Measurements from ENCODE around the gene LYSET. TPM values are rescaled to one million over a fixed set of nuclear protein-coding genes. Genes with fewer than 3 reads are reported as not detected.

LYSET gene
- total RNA-seq, 4 donors from 2014 or later, result 6.8 to 15.6 (median 11.6) TPM

GRCh38 chr14:93142854-93143652 lies 42.1 kb upstream of the LYSET start:
- 82% methylated on average over 13 of the region's 13 CpGs for WGBS

DNA sequence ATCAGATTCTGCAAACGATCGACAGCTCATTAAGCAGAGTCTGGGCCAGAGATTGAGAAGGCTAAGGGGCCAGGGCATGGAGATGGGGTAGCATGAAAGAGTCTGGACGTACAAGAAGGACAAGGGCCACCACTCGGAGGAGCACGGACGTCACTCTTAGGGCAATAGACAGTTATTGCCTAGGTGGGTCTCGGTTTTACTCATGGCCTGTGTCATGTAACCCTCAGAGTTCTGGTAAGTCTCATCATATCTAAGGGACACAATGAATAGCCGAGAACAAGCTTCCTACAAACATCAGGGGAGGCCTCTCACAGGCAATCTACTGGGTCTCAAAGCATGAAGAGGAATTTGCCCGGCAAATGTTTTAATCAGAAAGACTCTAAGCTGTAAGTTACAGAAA lies 39.0 kb upstream of the LYSET start:
- intact Hi-C loops (cut with DNase I), result no loop called here
- H3K27me3 ChIP-seq, result no peaks in the 10 kb centered on the region
- WGBS, result 88% methylated on average over 9 of the region's 9 CpGs
- no peak for TF ChIP-seq POLR2A (IDR thresholded peaks at IDR 0.05; ENCODE audit: low read depth)
- TF ChIP-seq EP300 (IDR thresholded peaks at IDR 0.05), result no peak
- TF ChIP-seq, protein P1, sequence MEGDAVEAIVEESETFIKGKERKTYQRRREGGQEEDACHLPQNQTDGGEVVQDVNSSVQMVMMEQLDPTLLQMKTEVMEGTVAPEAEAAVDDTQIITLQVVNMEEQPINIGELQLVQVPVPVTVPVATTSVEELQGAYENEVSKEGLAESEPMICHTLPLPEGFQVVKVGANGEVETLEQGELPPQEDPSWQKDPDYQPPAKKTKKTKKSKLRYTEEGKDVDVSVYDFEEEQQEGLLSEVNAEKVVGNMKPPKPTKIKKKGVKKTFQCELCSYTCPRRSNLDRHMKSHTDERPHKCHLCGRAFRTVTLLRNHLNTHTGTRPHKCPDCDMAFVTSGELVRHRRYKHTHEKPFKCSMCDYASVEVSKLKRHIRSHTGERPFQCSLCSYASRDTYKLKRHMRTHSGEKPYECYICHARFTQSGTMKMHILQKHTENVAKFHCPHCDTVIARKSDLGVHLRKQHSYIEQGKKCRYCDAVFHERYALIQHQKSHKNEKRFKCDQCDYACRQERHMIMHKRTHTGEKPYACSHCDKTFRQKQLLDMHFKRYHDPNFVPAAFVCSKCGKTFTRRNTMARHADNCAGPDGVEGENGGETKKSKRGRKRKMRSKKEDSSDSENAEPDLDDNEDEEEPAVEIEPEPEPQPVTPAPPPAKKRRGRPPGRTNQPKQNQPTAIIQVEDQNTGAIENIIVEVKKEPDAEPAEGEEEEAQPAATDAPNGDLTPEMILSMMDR (IDR thresholded peaks at IDR 0.05), result no peak
- TF ChIP-seq POLR2AphosphoS5 (IDR thresholded peaks at IDR 0.05), result no peak
- H3K27ac ChIP-seq (replicated peaks in 1 of 4), result no peak overlapping the region
- H3K4me1 ChIP-seq, result no peaks in the 10 kb centered on the region
- no peak for DNase-seq (ENCODE audit: extremely low spot score)
- no peak overlapping the region for H3K4me3 ChIP-seq
- no peaks in the 10 kb centered on the region for H3K36me3 ChIP-seq
- no peaks in the 10 kb centered on the region for H3K9me3 ChIP-seq

More at GRCh38 chr14:93142854-93143652, 42.1 kb upstream of the LYSET start:
- DNase-seq (ENCODE audit: extremely low spot score), result no peak
- H3K4me3 ChIP-seq, result no peak overlapping the region
- H3K27me3 ChIP-seq, result no peaks in the 10 kb centered on the region
- H3K4me1 ChIP-seq, result peaks cover 3 to 7% (median 3%) of the 10 kb centered on the region in 4 donors
- H3K9me3 ChIP-seq, result no peaks in the 10 kb centered on the region
- no peak overlapping the region for H3K27ac ChIP-seq (replicated peaks in 1 of 4)
- H3K36me3 ChIP-seq, result no peaks in the 10 kb centered on the region
- TF ChIP-seq, protein P1 (IDR thresholded peaks at IDR 0.05), result no peak
- TF ChIP-seq POLR2A (IDR thresholded peaks at IDR 0.05; ENCODE audit: low read depth) (no peak), EP300 (IDR thresholded peaks at IDR 0.05) (no peak), POLR2AphosphoS5 (IDR thresholded peaks at IDR 0.05) (no peak)
- intact Hi-C loops (cut with DNase I), result no loop called here

DNA sequence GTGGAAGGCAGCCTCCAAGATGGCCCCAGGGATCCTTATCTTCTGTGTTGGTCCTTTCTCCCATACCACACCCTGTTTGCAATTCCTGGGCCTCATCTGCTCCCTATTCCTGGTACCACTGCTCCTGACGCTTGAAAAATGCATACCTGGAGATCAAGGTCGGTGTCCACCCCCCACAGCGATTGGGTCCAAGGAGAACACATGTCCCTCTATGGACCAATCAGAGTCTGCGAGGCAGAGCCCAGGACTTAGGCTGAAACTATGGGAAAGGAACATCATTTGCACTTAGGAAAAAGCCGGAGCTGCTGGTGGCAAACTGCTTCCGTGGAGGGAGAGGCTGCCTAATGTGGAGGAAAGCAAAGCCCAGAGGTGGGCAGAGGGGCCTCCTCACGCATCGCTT lies 36.1 kb upstream of the LYSET start:
- no peaks in the 10 kb centered on the region for H3K4me1 ChIP-seq
- H3K27ac ChIP-seq (replicated peaks in 1 of 4), result no peak overlapping the region
- no peaks in the 10 kb centered on the region for H3K27me3 ChIP-seq
- TF ChIP-seq EP300 (IDR thresholded peaks at IDR 0.05), result no peak
- no peak for TF ChIP-seq POLR2AphosphoS5 (IDR thresholded peaks at IDR 0.05)
- TF ChIP-seq, protein P1 (IDR thresholded peaks at IDR 0.05), result no peak
- no peak for TF ChIP-seq POLR2A (IDR thresholded peaks at IDR 0.05; ENCODE audit: low read depth)
- DNase-seq (ENCODE audit: extremely low spot score), result no peak
- intact Hi-C loops (cut with DNase I), result no loop called here
- WGBS, result 93% methylated on average over 8 of the region's 8 CpGs
- H3K4me3 ChIP-seq, result no peak overlapping the region
- H3K36me3 ChIP-seq, result no peaks in the 10 kb centered on the region
- H3K9me3 ChIP-seq, result no peaks in the 10 kb centered on the region

- DNase-seq (ENCODE audit: extremely low spot score), result no peak
- TF ChIP-seq, protein P1 (IDR thresholded peaks at IDR 0.05), result no peak
- TF ChIP-seq EP300 (IDR thresholded peaks at IDR 0.05) (no peak), POLR2A (IDR thresholded peaks at IDR 0.05; ENCODE audit: low read depth) (no peak), POLR2AphosphoS5 (IDR thresholded peaks at IDR 0.05) (no peak)
- 47% methylated on average over 11 of the region's 16 CpGs for WGBS
- no peaks in the 10 kb centered on the region for H3K4me1 ChIP-seq
- no peak overlapping the region for H3K4me3 ChIP-seq
- no peaks in the 10 kb centered on the region for H3K27me3 ChIP-seq
- no peaks in the 10 kb centered on the region for H3K36me3 ChIP-seq
- intact Hi-C loops (cut with DNase I), result no loop called here
- H3K27ac ChIP-seq (replicated peaks in 1 of 4), result no peak overlapping the region
- H3K9me3 ChIP-seq, result no peaks in the 10 kb centered on the region
These were observed 34.6 kb upstream of the LYSET start for GRCh38 chr14:93150227-93151208.
